ENCODE results near the gene AGO3. TPM values are rescaled to one million over a fixed set of nuclear protein-coding genes. Genes with fewer than 3 reads are reported as not detected.

AGO3 gene
- total and polyA plus RNA-seq, 2 of the 13 experiments (the other 11 are each of a cell fraction or from before 2014, with no cell fraction given) = 21.2 to 27.1 TPM

- TF ChIP-seq TFDP1 (CRISPR knock-in tag; IDR thresholded peaks at IDR 0.05; ENCODE audit: borderline replicate concordance) = peak; percentile 81; the same call in 1 of the 2 replicates
- TF ChIP-seq HDAC6 (IDR thresholded peaks at IDR 0.05; ENCODE audit: low read depth, low read length) = no peak
- TF ChIP-seq SP1 (IDR thresholded peaks at IDR 0.05) = no peak
- peak; percentile 92 for TF ChIP-seq SP1 (CRISPR knock-in tag; IDR thresholded peaks at IDR 0.05)
- TF ChIP-seq KDM5A (IDR thresholded peaks at IDR 0.05; ENCODE audit: borderline replicate concordance, low read length) = peak; percentile 94
- no peak for TF ChIP-seq TBP (CRISPR knock-in tag; IDR thresholded peaks at IDR 0.05)
- TF ChIP-seq ZBTB42 (CRISPR knock-in tag; IDR thresholded peaks at IDR 0.05) = 0 out of 2 replicates have a peak, but pooled peaks have one; percentile 17
- TF ChIP-seq KAT2B (IDR thresholded peaks at IDR 0.05; ENCODE audit: borderline replicate concordance, low read depth, low read length) = no peak
- TF ChIP-seq POLR2G (IDR thresholded peaks at IDR 0.05; ENCODE audit: low read depth, low read length) = peak; percentile 98
- peak; percentile 95 to 98 for TF ChIP-seq POLR2A (IDR thresholded peaks at IDR 0.05; ENCODE audit: insufficient read depth in 1 of 2, low read depth in 2 of 2, low read length in 2 of 2)
- peak; percentile 93; the same call in 1 of the 2 replicates for TF ChIP-seq ZNF614 (CRISPR knock-in tag; IDR thresholded peaks at IDR 0.05; ENCODE audit: borderline replicate concordance)
- TF ChIP-seq JUNB (CRISPR knock-in tag; IDR thresholded peaks at IDR 0.05; ENCODE audit: borderline replicate concordance) = 0 out of 2 replicates have a peak, but pooled peaks have one; percentile 55
- TF ChIP-seq ZKSCAN5 (CRISPR knock-in tag; IDR thresholded peaks at IDR 0.05) = no peak
- TF ChIP-seq ZFP1 (CRISPR knock-in tag; IDR thresholded peaks at IDR 0.05) = peak; percentile 76; the same call in 1 of the 2 replicates
- 0 out of 2 replicates have a peak, but pooled peaks have one; percentile 68 for TF ChIP-seq ZNF589 (CRISPR knock-in tag; conservative IDR thresholded peaks at IDR 0.05)
- TF ChIP-seq HMG20A (CRISPR knock-in tag; IDR thresholded peaks at IDR 0.05; ENCODE audit: borderline replicate concordance) = no peak
- peak; percentile 92; the same call in 1 of the 2 replicates for TF ChIP-seq EEA1 (CRISPR knock-in tag; IDR thresholded peaks at IDR 0.05; ENCODE audit: borderline replicate concordance)
- no peak for TF ChIP-seq ZSCAN20 (CRISPR knock-in tag; IDR thresholded peaks at IDR 0.05; ENCODE audit: borderline replicate concordance)
- peak; percentile 83; the same call in 1 of the 2 replicates for TF ChIP-seq ZNF780A (CRISPR knock-in tag; IDR thresholded peaks at IDR 0.05)
- TF ChIP-seq SNAI1 (CRISPR knock-in tag; IDR thresholded peaks at IDR 0.05; ENCODE audit: borderline replicate concordance) = no peak
- no peak; the same call in 1 of the 2 replicates for TF ChIP-seq CHCHD3 (CRISPR knock-in tag; IDR thresholded peaks at IDR 0.05)
- TF ChIP-seq SYNCRIP (IDR thresholded peaks at IDR 0.05; ENCODE audit: insufficient read depth, low read depth, low read length) = no peak
- peak; percentile 68; the same call in 1 of the 2 replicates for TF ChIP-seq ZNF646 (CRISPR knock-in tag; IDR thresholded peaks at IDR 0.05)
- TF ChIP-seq ZBTB8A (CRISPR knock-in tag; IDR thresholded peaks at IDR 0.05; ENCODE audit: borderline replicate concordance, low read depth) = no peak
These were observed 157.9 kb downstream of the AGO3 start, which contains the start of gene ADPRS (continued) for GRCh38 chr1:36088577-36089392.
